Osteoblast (primary cell): ENCODE results near the gene KLHL29. TPM values are rescaled to one million over a fixed set of nuclear protein-coding genes. Genes with fewer than 3 reads are reported as not detected.

Experiments used
- DNase-seq: peaks from one replicate; pipeline ENCODE4 v3.0.0; 2011; ENCODE audit warnings: low spot score, mixed read lengths; ENCODE audit not compliant: insufficient read length; ENCODE audit errors: missing footprints
- H2AFZ ChIP-seq: 2 replicates; pipeline ENCODE4 v1.6.0; 2011; ENCODE audit warnings: mild to moderate bottlenecking, low read length
- H3K27ac ChIP-seq: 2 replicates; pipeline ENCODE4 v1.5.1; 2011; ENCODE audit warnings: mild to moderate bottlenecking, low read depth, low read length, moderate library complexity
- H3K27me3 ChIP-seq: 2 replicates; pipeline ENCODE4 v1.6.0; 2012; ENCODE audit warnings: mild to moderate bottlenecking, control low read depth, inconsistent platforms, low read length, moderate library complexity; ENCODE audit not compliant: insufficient read depth
- H3K36me3 ChIP-seq: 2 replicates; pipeline ENCODE4 v1.5.1; 2011; ENCODE audit warnings: mild to moderate bottlenecking, low read length, control low read depth, moderate library complexity; ENCODE audit not compliant: insufficient read depth
- H3K4me1 ChIP-seq: 2 replicates; pipeline ENCODE4 v1.5.1; 2011; ENCODE audit warnings: mild to moderate bottlenecking, low read length, control low read depth, moderate library complexity; ENCODE audit not compliant: insufficient read depth
- H3K4me2 ChIP-seq: 2 replicates; pipeline ENCODE4 v1.6.0; 2011; ENCODE audit warnings: mild to moderate bottlenecking, low read length; ENCODE audit not compliant: insufficient read depth
- H3K4me3 ChIP-seq: fragments of 200-600 bp; sonication (generic); 3 replicates; pipeline ENCODE4 v1.5.1; 2012; ENCODE audit warnings: mild to moderate bottlenecking, low read length, inconsistent platforms; ENCODE audit not compliant: insufficient read depth
- H3K79me2 ChIP-seq: 2 replicates; pipeline ENCODE4 v1.6.0; 2012; ENCODE audit warnings: mild to moderate bottlenecking, low read length, control low read depth, inconsistent platforms; ENCODE audit not compliant: insufficient read depth
- H3K9me3 ChIP-seq: 2 replicates; pipeline ENCODE4 v1.5.1; 2011; ENCODE audit warnings: low read depth, low read length, control low read depth
- H4K20me1 ChIP-seq: 2 replicates; pipeline ENCODE4 v1.6.0; 2012; ENCODE audit warnings: mild to moderate bottlenecking, low read length, control low read depth; ENCODE audit not compliant: insufficient read depth
- CTCF ChIP-seq: IDR thresholded peaks from 2 replicates; pipeline ENCODE4 v1.5.1; 2011; ENCODE audit warnings: mild to moderate bottlenecking, low read depth, low read length, moderate library complexity; ENCODE audit errors: extremely low read depth
- total RNA-seq: library from RNA; depleted of rRNA; stranded (reverse); fragments of >200 nt; gene quantifications from 2 replicates; pipeline ENCODE4 v1.2.3, GENCODE V29; 2012

The KLHL29 gene
- total RNA-seq, 1 donor: 3.3 TPM

GRCh38 chr2:23512778-23513177 is 127.8 kb downstream of the KLHL29 start:
- TF ChIP-seq CTCF: no peak
- Histone ChIP-seq H3K9me3 (no peaks in the 10 kb centered on the region), H3K27me3 (peaks cover 5% of the 10 kb centered on the region), H3K4me3 (no peak overlapping the region), H3K4me1 (no peaks in the 10 kb centered on the region), H3K4me2 (no peak overlapping the region), H3K36me3 (no peaks in the 10 kb centered on the region), H3K79me2 (no peaks in the 10 kb centered on the region), H4K20me1 (peaks cover 2% of the 10 kb centered on the region), H3K27ac (no peak overlapping the region), H2AFZ (no peak overlapping the region)
- DNase-seq: no peak

- no peak overlapping the region for H3K4me2 ChIP-seq
- no peak for TF ChIP-seq CTCF
Observed at GRCh38 chr2:23513245-23513871, 128.4 kb downstream of the KLHL29 start.

GRCh38 chr2:23513872-23514793 is 129.2 kb downstream of the KLHL29 start:
- H4K20me1 ChIP-seq: peaks cover 2% of the 10 kb centered on the region
- H3K27me3 ChIP-seq: peaks cover 5% of the 10 kb centered on the region
- H3K4me2 ChIP-seq: no peak overlapping the region
- no peak for DNase-seq
- TF ChIP-seq CTCF: no peak
- no peak overlapping the region for H2AFZ ChIP-seq
- no peaks in the 10 kb centered on the region for H3K36me3 ChIP-seq
- no peaks in the 10 kb centered on the region for H3K79me2 ChIP-seq
- no peaks in the 10 kb centered on the region for H3K9me3 ChIP-seq
- H3K4me3 ChIP-seq: no peak overlapping the region
- H3K27ac ChIP-seq: no peak overlapping the region
- H3K4me1 ChIP-seq: no peaks in the 10 kb centered on the region

More at GRCh38 chr2:23513245-23513871, 128.4 kb downstream of the KLHL29 start:
- Histone ChIP-seq H3K4me1 (no peaks in the 10 kb centered on the region), H3K27ac (no peak overlapping the region), H3K4me3 (no peak overlapping the region), H3K36me3 (no peaks in the 10 kb centered on the region), H4K20me1 (peaks cover 2% of the 10 kb centered on the region), H3K27me3 (peaks cover 5% of the 10 kb centered on the region), H3K79me2 (no peaks in the 10 kb centered on the region), H3K9me3 (no peaks in the 10 kb centered on the region), H2AFZ (no peak overlapping the region)
- no peak for DNase-seq
